ENCODE measurements around the gene ZNF581.

Gene ZNF581

DNA sequence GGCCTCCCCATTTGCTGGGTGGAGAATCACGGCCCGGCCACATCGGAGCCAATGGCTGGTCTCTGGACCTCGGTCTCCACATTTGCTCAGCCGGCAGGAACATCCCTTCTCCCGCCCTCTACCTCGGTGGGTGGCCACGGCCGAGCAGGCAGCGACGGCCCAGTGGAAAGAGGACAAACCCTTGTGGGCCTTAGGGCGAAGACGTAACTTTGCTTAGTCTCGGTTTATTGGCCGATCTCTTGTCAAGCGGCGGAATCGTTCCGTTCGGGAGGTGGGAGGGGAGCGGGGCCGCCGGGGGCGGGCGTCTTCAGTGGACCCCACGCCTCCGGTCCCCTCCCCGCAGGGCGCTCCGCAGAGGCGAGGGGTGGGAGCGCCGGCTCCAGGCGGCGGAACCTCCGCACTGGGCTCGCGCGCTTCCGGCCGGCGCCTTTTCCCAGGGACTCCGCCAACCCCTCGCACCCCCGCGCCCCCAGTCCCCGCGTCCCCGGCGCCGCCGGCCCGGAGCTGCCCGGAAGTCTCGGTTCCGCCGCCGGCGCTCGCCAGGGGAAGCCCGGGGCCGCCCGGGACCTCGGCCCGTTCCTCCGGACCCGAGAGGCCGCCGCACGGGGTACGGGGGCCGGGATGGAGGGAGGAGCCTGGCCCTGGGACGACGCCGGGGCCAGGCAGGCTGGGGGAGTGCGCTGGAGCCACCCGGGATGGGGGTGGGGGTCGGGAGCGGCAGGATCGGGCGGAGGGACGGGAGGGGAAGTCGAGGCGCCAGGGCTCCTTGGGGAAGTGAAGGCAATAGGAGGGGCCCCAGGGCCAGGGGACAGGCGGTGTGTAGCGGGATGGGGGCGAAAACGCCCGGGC lies 2.6 kb upstream of the ZNF581 start, which contains the start of gene ZNF580 (continued):
- TF ChIP-seq, protein P1, sequence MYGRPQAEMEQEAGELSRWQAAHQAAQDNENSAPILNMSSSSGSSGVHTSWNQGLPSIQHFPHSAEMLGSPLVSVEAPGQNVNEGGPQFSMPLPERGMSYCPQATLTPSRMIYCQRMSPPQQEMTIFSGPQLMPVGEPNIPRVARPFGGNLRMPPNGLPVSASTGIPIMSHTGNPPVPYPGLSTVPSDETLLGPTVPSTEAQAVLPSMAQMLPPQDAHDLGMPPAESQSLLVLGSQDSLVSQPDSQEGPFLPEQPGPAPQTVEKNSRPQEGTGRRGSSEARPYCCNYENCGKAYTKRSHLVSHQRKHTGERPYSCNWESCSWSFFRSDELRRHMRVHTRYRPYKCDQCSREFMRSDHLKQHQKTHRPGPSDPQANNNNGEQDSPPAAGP (tag by site-specific recombination; IDR thresholded peaks at IDR 0.05): peak; percentile 46; the same call in 1 of the 2 replicates
- TF ChIP-seq KLF9 (tag by site-specific recombination; IDR thresholded peaks at IDR 0.05; ENCODE audit: low read depth) (peak; percentile 76), ZNF140 (tag by site-specific recombination; IDR thresholded peaks at IDR 0.05) (no peak), HOXC10 (CRISPR knock-in tag; IDR thresholded peaks at IDR 0.05) (peak; percentile 63; the same call in 1 of the 2 replicates), GLIS1 (tag by site-specific recombination; IDR thresholded peaks at IDR 0.05) (peak; percentile 85), ZNF184 (tag by site-specific recombination; IDR thresholded peaks at IDR 0.05) (no peak), KLF1 (tag by site-specific recombination; IDR thresholded peaks at IDR 0.05) (peak; percentile 31; the same call in 1 of the 2 replicates), ZNF660 (tag by site-specific recombination; IDR thresholded peaks at IDR 0.05) (peak; percentile 47; the same call in 1 of the 2 replicates), GLI4 (tag by site-specific recombination; IDR thresholded peaks at IDR 0.05) (no peak), SP2 (tag by site-specific recombination; IDR thresholded peaks at IDR 0.05) (peak; percentile 92), KLF16 (tag by site-specific recombination; IDR thresholded peaks at IDR 0.05) (peak; percentile 76), ZNF514 (tag by site-specific recombination; IDR thresholded peaks at IDR 0.05) (no peak), ZNF501 (tag by site-specific recombination; IDR thresholded peaks at IDR 0.05) (peak; percentile 49; the same call in 1 of the 2 replicates), ZFHX2 (tag by site-specific recombination; conservative IDR thresholded peaks at IDR 0.05) (peak; percentile 90)
- TF ChIP-seq, protein P2, sequence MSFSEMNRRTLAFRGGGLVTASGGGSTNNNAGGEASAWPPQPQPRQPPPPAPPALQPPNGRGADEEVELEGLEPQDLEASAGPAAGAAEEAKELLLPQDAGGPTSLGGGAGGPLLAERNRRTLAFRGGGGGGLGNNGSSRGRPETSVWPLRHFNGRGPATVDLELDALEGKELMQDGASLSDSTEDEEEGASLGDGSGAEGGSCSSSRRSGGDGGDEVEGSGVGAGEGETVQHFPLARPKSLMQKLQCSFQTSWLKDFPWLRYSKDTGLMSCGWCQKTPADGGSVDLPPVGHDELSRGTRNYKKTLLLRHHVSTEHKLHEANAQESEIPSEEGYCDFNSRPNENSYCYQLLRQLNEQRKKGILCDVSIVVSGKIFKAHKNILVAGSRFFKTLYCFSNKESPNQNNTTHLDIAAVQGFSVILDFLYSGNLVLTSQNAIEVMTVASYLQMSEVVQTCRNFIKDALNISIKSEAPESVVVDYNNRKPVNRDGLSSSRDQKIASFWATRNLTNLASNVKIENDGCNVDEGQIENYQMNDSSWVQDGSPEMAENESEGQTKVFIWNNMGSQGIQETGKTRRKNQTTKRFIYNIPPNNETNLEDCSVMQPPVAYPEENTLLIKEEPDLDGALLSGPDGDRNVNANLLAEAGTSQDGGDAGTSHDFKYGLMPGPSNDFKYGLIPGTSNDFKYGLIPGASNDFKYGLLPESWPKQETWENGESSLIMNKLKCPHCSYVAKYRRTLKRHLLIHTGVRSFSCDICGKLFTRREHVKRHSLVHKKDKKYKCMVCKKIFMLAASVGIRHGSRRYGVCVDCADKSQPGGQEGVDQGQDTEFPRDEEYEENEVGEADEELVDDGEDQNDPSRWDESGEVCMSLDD (tag by site-specific recombination; IDR thresholded peaks at IDR 0.05): peak; percentile 31; the same call in 1 of the 2 replicates
- TF ChIP-seq, protein P3, sequence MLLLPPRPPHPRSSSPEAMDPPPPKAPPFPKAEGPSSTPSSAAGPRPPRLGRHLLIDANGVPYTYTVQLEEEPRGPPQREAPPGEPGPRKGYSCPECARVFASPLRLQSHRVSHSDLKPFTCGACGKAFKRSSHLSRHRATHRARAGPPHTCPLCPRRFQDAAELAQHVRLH (tag by site-specific recombination; IDR thresholded peaks at IDR 0.05): peak; percentile 30; the same call in 1 of the 2 replicates
- TF ChIP-seq, protein P4, sequence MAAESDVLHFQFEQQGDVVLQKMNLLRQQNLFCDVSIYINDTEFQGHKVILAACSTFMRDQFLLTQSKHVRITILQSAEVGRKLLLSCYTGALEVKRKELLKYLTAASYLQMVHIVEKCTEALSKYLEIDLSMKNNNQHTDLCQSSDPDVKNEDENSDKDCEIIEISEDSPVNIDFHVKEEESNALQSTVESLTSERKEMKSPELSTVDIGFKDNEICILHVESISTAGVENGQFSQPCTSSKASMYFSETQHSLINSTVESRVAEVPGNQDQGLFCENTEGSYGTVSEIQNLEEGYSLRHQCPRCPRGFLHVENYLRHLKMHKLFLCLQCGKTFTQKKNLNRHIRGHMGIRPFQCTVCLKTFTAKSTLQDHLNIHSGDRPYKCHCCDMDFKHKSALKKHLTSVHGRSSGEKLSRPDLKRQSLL (tag by site-specific recombination; IDR thresholded peaks at IDR 0.05): peak; percentile 87
- TF ChIP-seq, protein P5, sequence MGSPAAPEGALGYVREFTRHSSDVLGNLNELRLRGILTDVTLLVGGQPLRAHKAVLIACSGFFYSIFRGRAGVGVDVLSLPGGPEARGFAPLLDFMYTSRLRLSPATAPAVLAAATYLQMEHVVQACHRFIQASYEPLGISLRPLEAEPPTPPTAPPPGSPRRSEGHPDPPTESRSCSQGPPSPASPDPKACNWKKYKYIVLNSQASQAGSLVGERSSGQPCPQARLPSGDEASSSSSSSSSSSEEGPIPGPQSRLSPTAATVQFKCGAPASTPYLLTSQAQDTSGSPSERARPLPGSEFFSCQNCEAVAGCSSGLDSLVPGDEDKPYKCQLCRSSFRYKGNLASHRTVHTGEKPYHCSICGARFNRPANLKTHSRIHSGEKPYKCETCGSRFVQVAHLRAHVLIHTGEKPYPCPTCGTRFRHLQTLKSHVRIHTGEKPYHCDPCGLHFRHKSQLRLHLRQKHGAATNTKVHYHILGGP (tag by site-specific recombination; IDR thresholded peaks at IDR 0.05): no peak
- TF ChIP-seq, protein P6, sequence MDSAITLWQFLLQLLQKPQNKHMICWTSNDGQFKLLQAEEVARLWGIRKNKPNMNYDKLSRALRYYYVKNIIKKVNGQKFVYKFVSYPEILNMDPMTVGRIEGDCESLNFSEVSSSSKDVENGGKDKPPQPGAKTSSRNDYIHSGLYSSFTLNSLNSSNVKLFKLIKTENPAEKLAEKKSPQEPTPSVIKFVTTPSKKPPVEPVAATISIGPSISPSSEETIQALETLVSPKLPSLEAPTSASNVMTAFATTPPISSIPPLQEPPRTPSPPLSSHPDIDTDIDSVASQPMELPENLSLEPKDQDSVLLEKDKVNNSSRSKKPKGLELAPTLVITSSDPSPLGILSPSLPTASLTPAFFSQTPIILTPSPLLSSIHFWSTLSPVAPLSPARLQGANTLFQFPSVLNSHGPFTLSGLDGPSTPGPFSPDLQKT (IDR thresholded peaks at IDR 0.05; ENCODE audit: borderline replicate concordance, low read depth, low read length): no peak
- TF ChIP-seq, protein P7, sequence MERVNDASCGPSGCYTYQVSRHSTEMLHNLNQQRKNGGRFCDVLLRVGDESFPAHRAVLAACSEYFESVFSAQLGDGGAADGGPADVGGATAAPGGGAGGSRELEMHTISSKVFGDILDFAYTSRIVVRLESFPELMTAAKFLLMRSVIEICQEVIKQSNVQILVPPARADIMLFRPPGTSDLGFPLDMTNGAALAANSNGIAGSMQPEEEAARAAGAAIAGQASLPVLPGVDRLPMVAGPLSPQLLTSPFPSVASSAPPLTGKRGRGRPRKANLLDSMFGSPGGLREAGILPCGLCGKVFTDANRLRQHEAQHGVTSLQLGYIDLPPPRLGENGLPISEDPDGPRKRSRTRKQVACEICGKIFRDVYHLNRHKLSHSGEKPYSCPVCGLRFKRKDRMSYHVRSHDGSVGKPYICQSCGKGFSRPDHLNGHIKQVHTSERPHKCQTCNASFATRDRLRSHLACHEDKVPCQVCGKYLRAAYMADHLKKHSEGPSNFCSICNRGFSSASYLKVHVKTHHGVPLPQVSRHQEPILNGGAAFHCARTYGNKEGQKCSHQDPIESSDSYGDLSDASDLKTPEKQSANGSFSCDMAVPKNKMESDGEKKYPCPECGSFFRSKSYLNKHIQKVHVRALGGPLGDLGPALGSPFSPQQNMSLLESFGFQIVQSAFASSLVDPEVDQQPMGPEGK (tag by site-specific recombination; IDR thresholded peaks at IDR 0.05): peak; percentile 78
- TF ChIP-seq, protein P8, sequence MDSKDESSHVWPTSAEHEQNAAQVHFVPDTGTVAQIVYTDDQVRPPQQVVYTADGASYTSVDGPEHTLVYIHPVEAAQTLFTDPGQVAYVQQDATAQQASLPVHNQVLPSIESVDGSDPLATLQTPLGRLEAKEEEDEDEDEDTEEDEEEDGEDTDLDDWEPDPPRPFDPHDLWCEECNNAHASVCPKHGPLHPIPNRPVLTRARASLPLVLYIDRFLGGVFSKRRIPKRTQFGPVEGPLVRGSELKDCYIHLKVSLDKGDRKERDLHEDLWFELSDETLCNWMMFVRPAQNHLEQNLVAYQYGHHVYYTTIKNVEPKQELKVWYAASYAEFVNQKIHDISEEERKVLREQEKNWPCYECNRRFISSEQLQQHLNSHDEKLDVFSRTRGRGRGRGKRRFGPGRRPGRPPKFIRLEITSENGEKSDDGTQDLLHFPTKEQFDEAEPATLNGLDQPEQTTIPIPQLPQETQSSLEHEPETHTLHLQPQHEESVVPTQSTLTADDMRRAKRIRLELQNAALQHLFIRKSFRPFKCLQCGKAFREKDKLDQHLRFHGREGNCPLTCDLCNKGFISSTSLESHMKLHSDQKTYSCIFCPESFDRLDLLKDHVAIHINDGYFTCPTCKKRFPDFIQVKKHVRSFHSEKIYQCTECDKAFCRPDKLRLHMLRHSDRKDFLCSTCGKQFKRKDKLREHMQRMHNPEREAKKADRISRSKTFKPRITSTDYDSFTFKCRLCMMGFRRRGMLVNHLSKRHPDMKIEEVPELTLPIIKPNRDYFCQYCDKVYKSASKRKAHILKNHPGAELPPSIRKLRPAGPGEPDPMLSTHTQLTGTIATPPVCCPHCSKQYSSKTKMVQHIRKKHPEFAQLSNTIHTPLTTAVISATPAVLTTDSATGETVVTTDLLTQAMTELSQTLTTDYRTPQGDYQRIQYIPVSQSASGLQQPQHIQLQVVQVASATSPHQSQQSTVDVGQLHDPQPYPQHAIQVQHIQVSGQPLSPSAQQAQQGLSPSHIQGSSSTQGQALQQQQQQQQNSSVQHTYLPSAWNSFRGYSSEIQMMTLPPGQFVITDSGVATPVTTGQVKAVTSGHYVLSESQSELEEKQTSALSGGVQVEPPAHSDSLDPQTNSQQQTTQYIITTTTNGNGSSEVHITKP (tag by site-specific recombination; IDR thresholded peaks at IDR 0.05): peak; percentile 69; the same call in 1 of the 2 replicates
